HG03354 (cell line): Measurements from ENCODE around the gene E2F3.

Source experiments
- ATAC-seq: cut with Tn5 transposase; IDR thresholded peaks from one replicate; pipeline ENCODE4 v1.9.1; 2021; ENCODE audit warnings: mild to moderate bottlenecking; ENCODE audit not compliant: unreplicated experiment, poor library complexity, severe bottlenecking

Gene E2F3

DNA sequence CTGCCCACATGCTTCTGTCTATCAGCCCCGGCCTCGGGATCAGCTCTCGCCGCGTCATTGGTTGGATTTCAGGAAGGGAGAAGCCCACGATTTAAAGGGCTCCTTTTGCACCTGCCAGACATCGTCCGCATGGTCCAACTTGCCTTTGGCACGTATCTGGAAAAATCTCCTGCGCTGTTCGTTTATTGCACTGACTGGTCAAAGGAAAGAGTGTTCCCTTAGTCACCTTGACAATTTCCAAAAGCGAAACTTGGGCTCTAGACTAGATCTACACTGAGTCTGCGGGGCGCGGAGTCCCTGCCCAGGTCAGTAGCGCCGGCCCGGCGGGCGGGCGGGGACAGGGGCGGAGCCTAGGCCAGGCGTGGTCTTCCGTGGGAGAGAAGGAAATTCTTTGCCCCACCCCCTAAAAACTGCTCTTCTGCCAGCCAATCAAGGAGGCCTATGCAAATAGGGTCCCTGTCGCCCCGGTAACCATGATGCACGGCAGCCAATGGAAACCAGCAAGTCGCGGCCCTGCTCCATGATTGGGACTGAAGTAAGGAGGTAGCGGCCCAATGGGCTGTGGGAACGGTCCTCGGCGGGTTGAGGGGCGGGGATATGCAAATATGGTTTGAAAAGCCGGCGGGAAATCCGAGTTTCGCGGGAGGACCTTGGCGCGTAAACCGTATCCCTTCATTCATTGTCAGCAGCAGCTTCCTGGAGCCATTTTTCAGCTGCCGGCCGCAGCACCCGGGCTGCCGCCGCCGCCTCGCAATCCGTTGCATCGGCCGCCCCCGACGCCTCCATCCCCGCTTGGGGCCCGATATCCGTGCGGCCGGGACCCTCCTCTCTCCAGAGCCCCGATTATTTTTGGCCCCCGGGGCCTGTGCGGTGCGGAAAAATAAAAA is at the start of gene E2F3:
Gene E2F3, plus strand, starts transcription at position 675 of the 887 bp plus-strand sequence. CDS start 354 bp downstream, outside the sequence.
- ATAC-seq, result peak; percentile 86

DNA sequence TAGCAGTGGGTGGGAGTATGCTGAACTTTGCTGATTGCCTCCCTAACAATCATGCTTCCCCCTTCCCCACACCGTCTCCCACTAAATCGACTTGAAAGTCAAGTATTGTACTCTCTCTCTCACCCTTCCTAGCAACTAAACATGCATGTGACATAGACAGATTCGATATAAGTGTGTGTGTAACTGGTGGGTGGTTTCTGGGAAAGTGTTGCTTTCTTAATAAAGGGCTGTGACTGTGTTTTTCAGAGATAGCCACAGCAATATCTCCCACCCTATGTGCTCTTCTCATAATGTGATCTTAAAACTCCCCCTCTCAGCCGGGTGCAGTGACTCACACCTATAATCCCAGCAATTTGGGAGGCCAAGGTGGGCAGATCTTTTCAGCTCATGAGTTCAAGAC is 49.3 kb upstream of the E2F3 start:
- ATAC-seq, result no peak

DNA sequence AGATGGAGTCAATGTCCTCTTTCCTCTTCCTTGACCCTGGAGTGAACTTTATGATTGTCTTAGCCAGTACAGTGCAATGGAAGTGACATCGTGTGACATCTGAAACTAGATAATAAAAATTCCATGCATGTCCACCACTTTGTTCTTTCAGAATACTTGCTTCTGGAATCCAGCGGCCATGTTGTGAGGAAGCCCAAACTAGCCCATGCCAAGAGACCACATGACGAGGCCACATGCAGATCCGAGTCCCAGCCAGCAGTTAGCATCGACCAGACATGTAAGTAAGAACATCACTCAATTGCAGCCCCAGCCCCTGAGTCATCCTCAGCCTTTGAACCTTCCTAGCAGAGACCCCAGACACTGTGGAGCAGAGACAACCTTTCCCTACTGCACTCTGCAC is 48.5 kb upstream of the E2F3 start:
- ATAC-seq, result no peak

DNA sequence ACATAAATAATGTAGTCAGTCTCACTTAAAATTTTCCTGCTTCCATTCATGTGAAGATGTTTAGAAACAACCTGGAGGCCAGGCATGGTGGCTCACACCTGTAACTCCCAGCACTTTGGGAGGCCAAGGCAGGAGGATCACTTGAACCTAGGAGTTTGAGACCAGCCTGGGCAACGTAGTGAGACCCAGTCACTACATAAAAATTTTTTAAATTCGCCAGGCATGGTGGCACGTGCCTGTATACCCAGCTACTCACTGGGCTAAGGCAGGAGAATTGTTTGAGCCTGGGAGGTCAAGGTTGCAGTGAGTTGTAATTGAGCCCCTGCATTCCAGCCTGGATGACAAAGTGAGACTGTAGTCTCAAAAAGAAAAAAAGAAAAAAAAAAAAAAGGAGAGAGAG is 47.3 kb upstream of the E2F3 start:
- no peak for ATAC-seq

DNA sequence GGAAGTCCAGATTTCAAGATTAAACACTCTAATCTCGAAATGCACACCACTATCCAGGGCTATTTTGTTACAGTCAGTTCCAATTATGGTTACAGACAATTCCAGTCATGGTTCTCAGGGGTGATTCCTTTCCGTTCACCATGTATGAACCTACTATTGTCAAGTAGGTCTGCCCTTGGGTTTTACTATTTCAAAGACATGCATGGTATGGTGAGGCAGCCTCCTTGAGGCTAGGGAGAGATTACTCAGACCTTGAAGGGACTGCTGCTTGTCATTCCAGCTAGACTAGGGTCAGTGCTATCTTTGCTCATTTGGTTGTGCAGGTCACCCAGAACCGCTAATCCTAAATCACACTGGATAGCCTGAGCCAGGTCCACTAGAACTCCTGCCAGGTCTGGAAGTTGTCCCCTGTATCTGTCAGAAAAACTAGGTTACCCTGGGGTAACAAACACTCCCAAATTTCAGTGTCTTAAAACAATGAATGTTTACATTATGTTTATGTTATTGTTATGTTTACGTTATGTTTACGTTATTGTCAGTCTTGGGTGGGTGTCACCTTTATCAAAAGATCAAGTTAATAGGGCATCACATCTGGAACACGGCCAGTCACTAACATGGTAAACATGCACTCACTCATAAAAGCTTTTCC is 41.1 kb upstream of the E2F3 start:
- no peak for ATAC-seq

DNA sequence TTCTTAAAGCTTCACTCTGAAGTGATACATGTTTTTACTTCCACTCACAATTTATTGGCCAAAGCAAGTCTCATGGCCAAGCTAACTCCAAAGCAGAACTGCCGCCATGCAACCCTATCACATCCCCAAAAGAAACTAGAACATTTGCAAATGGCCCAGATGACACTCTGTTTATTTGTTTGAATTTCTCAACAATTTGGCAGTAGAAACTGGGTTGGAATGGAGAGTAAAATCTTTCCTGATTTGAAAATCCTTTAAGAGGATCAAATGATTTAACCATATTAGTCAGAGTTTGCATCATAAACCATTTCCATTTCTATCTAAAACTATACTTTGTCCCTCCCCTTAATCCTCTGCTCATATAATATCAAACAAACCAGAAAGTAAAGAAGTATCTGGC is 39.1 kb upstream of the E2F3 start:
- ATAC-seq, result no peak

DNA sequence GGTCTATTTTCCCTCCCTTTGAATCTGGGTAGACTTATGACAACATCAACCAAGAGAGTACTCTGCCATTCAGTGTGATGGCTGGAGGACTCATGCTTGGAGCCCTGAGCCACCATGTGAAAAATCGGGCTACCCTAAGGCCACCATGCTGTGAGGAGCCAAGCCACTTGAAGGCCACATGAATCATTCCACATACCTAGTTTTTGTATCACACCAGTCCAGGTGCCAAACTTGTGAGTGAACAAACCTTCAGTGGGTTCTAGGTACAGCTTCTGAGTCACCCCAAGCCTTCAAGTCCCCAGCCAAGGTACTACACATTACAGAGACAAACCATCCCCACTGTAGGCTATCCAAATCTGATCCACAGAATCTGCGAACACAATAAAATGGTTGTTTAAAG is 37.4 kb upstream of the E2F3 start:
- ATAC-seq, result no peak

DNA sequence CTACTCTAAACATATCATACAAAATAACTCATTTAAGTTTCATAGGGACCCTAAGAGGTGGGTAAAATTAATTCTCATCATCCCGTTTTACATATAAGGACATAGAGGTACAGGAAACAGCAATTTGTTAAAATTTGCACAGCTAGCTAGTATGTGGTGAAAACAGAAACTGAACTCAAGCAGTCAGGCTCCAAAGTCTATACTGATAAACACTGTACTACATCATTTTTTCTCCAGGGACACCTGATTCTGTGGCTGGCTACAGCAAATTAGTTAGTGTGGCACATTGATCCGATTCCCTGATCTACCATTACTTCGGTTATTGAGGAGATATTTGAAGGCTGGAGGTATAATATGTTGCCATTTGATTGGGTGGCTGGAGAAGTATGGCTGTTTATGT is 36.2 kb upstream of the E2F3 start:
- peak; percentile 83 for ATAC-seq

DNA sequence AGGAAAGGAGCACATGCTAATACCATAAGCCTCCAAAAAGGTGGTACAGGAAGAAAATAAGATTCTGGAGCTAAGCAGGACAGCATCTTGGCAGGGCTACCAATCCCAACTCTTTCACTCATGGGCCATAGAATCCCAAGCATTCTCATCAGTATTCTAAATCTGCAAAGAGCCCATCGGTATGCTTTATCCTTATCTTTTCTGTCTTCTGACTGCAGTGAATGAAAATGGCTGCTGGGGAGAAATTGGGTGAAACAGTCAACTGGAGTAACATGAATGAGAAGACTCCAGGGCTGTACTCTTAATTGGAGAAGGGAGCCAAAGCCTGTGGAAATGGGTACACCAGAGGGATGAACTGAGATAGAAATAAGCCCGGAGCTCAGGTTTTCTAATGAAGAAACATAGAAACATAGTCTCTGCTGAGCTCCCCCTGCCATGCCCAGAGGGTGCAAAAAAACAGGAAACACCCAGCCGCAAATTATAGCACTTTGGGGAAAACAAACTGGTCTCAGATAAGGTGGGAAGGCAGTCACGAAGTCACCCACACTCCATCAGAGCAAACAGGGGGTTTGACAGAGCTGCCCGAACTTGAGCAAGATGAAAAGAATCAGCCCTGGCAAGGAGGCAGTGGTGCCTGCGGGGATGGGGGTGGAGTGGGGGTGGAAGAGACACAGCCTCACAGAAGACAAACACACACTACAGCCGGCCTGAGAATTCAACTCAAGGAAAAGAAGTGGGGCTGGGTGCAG is 35.4 kb upstream of the E2F3 start:
- ATAC-seq, result no peak

DNA sequence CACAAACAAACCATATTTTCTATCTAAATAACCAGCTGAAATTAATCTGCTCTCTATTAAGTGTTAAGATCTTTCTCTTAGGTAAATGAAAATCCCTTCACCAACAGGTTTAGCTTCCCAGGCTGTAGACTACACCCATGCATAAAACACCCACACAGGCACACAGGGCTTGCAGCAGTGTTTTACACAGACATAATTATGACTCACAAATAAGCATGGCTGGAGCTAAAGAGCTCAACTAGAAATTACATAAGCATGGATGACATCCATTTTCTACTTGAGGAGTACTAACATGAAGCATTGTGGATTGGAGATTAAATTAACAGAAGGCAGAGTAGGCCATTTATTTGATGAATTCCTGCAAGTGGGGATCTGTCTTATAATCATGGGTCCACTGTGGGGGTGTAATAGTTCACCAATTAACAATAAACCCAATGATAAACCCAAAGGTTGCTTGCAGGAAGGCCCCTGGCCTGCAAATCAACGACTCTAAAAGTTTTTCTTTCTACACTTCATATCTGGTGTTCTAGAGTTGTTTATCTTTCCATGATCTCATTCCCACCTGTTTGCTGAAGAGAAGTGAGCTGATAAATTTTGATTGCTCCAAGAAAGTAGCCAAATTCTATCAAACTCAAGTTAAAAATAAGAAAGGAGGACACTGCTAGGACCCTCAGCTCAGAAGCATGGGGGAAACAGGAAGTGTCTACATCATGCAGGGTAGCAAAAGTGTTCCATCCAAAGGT is 33.8 kb upstream of the E2F3 start:
- no peak for ATAC-seq

DNA sequence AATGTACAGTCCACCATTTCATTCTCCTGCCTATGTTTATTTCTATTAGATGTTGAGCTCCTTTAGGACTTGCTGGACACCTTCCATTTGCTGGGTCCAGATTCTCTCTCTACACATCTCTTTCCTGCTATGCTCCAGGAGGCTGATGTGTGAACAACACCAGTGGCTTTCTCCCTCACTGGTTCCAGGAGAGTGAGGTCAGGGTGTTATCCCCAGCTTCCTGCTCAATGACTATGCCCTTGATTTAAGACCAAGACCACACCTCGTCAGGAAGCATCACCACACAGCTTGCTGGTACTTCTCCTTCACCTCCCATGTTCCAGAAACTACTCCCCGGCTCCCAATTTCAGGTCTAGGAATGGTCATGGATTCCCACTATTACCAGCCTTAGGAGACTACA is 31.3 kb upstream of the E2F3 start:
- no peak for ATAC-seq

DNA sequence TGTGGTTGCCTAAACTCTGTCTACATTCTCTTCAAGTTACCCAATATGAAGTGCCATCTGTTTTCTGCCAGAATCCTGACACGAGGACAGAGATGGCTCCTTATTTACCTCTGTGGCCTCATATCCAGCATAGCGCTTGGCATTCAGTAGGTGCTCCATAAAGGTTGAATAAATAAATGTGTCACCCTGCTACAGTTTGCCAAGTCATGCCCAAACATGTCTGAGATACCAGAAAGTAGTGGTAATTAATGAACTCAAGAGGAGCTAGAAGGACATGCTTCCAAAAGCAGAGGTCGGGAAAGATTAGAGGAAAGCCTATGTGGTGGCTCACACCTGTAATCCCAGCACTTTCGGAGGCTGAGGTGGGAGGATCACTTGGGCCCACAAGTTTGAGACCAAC is 30.9 kb upstream of the E2F3 start:
- ATAC-seq, result no peak

DNA sequence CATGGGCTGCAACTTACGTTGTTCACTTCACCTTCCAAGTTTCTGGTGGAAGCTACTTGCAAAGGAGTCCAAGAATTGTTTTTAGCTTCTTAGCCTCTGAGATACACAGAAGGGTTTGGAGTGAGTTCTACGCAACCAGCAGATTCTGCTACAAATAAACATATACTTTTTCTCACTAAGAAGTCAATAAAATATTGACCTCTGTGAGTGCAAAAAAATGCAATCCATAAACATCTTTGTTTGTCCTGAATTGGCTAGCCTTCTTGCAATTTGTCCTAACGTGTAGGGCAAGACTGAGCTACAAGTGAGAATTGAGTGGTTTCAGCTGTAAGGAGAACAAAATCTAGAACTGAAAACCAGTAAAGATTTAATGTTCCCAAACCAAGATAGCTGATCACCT is 26.2 kb upstream of the E2F3 start:
- ATAC-seq, result no peak

DNA sequence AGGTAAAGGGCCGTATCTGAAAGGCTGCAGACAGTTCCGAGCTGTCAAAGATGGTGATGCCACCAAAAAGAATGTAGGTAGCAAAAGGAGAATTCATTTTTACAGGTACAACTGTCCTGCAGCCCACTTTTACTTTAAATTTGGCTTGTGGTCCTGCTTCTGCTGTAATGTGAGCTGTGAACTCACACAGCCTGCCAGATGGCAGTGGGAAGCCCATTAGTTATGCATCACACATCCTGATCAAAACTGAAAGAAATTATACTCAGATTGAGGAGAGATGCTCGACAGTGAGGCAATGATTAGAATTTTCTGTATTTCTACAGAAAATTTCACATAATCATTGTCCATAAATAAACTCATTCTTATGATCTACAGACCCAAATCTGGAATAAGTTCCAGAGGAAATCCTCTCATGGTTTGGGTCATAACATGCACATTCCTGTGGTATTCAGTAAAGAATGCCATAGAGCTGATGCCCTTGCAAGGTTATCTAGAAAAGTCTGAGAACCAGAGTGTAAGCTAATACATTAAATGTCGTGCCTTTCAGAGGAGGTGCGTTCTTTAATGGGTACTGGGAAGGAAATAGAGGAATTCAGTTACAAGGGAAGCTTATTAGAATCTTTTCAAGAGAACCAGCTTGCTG is 23.9 kb upstream of the E2F3 start:
- ATAC-seq, result no peak

DNA sequence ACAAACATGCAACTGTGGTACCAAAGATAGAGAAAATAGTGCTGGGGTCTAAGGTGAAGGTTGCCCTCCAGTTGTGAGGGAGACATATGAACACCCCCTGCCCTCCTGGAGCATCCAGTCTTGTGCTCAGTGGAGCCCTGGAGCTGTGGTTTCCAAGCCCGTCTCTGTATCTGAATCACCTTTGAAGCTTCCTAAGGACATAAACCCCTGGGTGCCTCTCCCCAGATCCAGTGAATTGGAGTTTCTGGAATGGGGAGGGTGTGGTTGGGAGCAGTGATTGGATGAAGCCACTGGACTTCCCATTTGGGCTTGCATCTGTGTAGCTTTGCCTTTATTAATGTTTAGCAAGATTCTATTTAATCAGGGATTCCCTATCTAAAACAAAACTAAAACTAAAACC is 22.4 kb upstream of the E2F3 start:
- no peak for ATAC-seq

DNA sequence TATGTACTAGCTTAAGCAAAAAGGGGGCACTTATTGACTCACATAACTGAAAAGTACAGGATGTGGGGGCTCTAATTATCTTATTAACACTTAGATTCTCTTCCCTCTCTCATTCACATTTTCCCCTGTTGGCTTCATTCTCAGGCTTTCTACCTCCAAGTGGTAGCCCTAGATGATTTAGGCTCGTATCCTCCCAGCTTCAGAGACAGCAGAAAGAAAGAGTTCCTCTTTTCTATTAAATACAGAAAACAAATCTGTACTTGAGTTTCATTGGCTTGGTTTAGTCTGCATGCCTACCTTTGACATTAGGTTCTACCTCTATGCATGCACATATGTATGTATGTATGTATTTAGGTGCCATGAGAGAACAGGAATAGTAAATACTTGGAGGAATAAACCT is 15.5 kb upstream of the E2F3 start:
- ATAC-seq, result no peak

DNA sequence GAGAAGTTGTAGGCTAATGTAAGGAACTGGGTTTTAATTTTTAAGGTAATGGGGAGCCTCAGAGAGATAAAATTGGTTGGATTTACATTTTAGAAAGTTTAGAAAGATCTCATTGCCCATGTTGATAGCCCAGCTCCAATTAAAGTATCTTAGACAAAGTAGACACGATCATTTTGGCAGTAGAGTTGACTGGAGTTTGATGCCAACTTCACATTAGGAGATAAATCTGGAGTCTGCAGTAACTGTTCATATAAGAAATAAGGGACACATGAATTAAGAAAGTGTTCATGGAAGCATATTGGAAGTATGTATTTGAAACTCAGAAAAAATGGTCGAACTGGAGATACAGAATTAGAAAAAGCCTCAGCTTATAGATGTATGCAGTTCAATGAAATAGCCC is 12.6 kb upstream of the E2F3 start:
- ATAC-seq, result no peak

DNA sequence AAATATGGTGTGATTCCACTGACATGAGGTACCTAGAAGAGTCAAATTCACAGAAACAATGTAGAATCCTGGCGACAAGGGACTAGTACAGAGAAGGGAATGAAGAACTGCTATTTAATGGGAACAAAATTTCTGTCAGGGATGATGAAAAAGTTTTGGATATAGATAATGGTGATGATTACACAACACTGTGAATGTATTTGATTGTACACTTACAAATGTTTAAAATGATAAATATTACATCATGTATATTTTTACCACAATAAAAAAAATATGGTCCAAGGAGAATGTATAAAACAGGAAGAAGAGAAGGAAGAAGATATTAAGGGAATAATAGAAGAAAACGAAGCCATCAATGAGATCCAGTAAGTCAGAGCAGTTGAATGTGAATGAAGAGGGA is 8.4 kb upstream of the E2F3 start:
- no peak for ATAC-seq

DNA sequence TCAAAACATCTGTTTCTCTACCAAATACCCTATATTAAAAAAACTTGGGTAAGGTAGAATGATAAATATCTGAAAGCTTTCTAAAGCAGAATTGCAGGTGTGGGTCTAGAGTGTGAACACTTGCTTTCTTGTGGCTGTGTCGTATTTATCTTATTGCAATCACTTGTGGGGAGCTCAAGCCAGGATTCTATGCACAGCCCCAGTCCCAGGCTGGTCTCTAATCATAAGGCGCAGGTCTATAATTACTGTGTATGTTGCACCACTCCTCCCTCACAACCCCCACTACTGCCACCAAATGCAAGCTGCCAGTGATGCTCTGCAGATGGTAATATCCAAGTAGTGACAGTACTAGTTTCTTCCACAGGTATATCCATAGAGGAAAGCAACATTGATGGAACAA is 2.2 kb upstream of the E2F3 start:
- no peak for ATAC-seq
